Upper lobe of left lung (tissue), 6 donors: ENCODE data around the gene SETD2. TPM values are rescaled to one million over a fixed set of nuclear protein-coding genes. Genes with fewer than 3 reads are reported as not detected.
"Not testable (repeated sequence)": the region's sequence is repeated elsewhere in the genome, so short reads cannot be mapped to it uniquely, and the experiment has no call there.

Source experiments
- ATAC-seq, 2 donors: fragments of 200-7000 bp; cut with Tn5 transposase; one replicate each; pipeline ENCODE4 v1.9.1; 2022; ENCODE audit warnings: mild to moderate bottlenecking in 2 of 2, moderate library complexity in 2 of 2; ENCODE audit not compliant: low FRiP score in 2 of 2
- DNase-seq, 2 donors: peaks; one replicate each; pipeline ENCODE4 v3.0.0-alpha.2; 2019 to 2020
- H3K27ac ChIP-seq, 4 donors: fragments of 200-600 bp; sonication (generic); one replicate each; pipeline ENCODE4 v1.5.1; 2016 to 2019
- H3K27me3 ChIP-seq, 4 donors: fragments of 200-600 bp; sonication (generic); one replicate each; pipeline ENCODE4 v1.5.1; 2017 to 2019
- H3K36me3 ChIP-seq, 4 donors: fragments of 200-600 bp; sonication (generic); one replicate each; pipeline ENCODE4 v1.5.1; 2016 to 2019
- H3K4me1 ChIP-seq, 4 donors: fragments of 200-600 bp; sonication (generic); one replicate each; pipeline ENCODE4 v1.5.1; 2018 to 2019
- H3K4me3 ChIP-seq, 4 donors: fragments of 200-600 bp; sonication (generic); one replicate each; pipeline ENCODE4 v1.5.1; 2017 to 2019; ENCODE audit warnings: mild to moderate bottlenecking in 2 of 4, moderate library complexity in 1 of 4
- H3K9me3 ChIP-seq, 4 donors: fragments of 200-600 bp; sonication (generic); one replicate each; pipeline ENCODE4 v1.5.1; 2018 to 2019
- CTCF ChIP-seq, 6 experiments: fragments of 450-650 bp in 4 of 6; fragments of 200-600 bp in 2 of 6; sonication (generic) in 2 of 6; IDR thresholded peaks; one replicate each; pipeline ENCODE4 v1.5.1; 2016 to 2019; ENCODE audit warnings: antibody characterized with exemption in 6 of 6
- EP300 ChIP-seq, 4 donors: sonication (generic); formaldehyde crosslinking; IDR thresholded peaks; one replicate each; pipeline ENCODE4 v1.5.1; 2017; ENCODE audit warnings: antibody characterized with exemption in 4 of 4, control low read depth in 2 of 4
- POLR2A ChIP-seq, 4 donors: fragments of 450-650 bp; IDR thresholded peaks; one replicate each; pipeline ENCODE4 v1.5.1; 2016 to 2017; ENCODE audit warnings: antibody characterized with exemption in 4 of 4, mild to moderate bottlenecking in 2 of 4
- POLR2AphosphoS5 ChIP-seq, 2 donors: sonication (generic); formaldehyde crosslinking; IDR thresholded peaks; one replicate each; pipeline ENCODE4 v1.5.1; 2017; ENCODE audit warnings: antibody characterized with exemption in 2 of 2
- WGBS, 2 donors: methylation state at CpG; one replicate each; pipeline ENCODE4 v1.1.5; 2017 to 2018; 5-methylcytosine and 5-hydroxymethylcytosine counted together
- total RNA-seq, 6 donors: library from RNA; depleted of rRNA in 4 of 6; stranded (reverse); fragments of >200 nt in 4 of 6; gene quantifications; one replicate each; pipeline versions ENCODE4 v1.1.0 to v1.2.1, GENCODE V29; 2016 to 2021
- donor health status: DM: no; HTN: no; CAD: no; lungs with moderate emphysema.
- donor health status: DM: no; HTN: yes; CAD: no; lungs with severe emphysema.

The SETD2 gene
- total RNA-seq, 6 donors from 2014 or later = 33.8 to 111 (median 53.5) TPM

GRCh38 chr3:47186285-47186684 lies 22.4 kb upstream of the SETD2 start:
- DNase-seq (no peak), ATAC-seq (no peak)
- no peaks in the 10 kb centered on the region for H3K27me3 ChIP-seq
- no peak overlapping the region for H3K27ac ChIP-seq
- WGBS, 2 donors = 85 to 86% methylated on average over 2 of the region's 2 CpGs
- H3K4me3 ChIP-seq = no peak overlapping the region
- no peaks in the 10 kb centered on the region for H3K4me1 ChIP-seq
- H3K36me3 ChIP-seq = no peaks in the 10 kb centered on the region
- no peaks in the 10 kb centered on the region for H3K9me3 ChIP-seq
- TF ChIP-seq POLR2A (IDR thresholded peaks at IDR 0.05) (no peak), CTCF (IDR thresholded peaks at IDR 0.05) (no peak), EP300 (IDR thresholded peaks at IDR 0.05) (no peak), POLR2AphosphoS5 (IDR thresholded peaks at IDR 0.05) (no peak)

GRCh38 chr3:47181685-47182084 lies 17.8 kb upstream of the SETD2 start:
- not testable (repeated sequence) for H3K9me3 ChIP-seq, H3K4me1 ChIP-seq, ATAC-seq, H3K4me3 ChIP-seq, H3K27ac ChIP-seq, H3K36me3 ChIP-seq, H3K27me3 ChIP-seq, DNase-seq
- 87 to 94% methylated on average over 4 of the region's 4 CpGs for WGBS, 2 donors

- H3K9me3 ChIP-seq, H3K4me1 ChIP-seq, DNase-seq, H3K27ac ChIP-seq, H3K36me3 ChIP-seq, H3K4me3 ChIP-seq, ATAC-seq, H3K27me3 ChIP-seq: not testable (repeated sequence)
- WGBS, 2 donors = 90 to 91% methylated on average over 12 of the region's 12 CpGs
Observed at GRCh38 chr3:47180011-47180410, 16.1 kb upstream of the SETD2 start.

GRCh38 chr3:47176582-47176981 lies 12.7 kb upstream of the SETD2 start:
- no peak for ATAC-seq

GRCh38 chr3:47163169-47164006 lies 525 bp downstream of the SETD2 start:
- Histone ChIP-seq H3K36me3 (no peaks in the 10 kb centered on the region), H3K4me1 (peaks cover 42 to 54% (median 46%) of the 10 kb centered on the region in 4 donors), H3K27ac (peak overlapping the region; percentile 94 to 99 (median 97)), H3K27me3 (no peaks in the 10 kb centered on the region), H3K9me3 (no peaks in the 10 kb centered on the region), H3K4me3 (peak overlapping the region; percentile 68 to 94 (median 82))
- TF ChIP-seq POLR2A (IDR thresholded peaks at IDR 0.05) = no peak
- TF ChIP-seq POLR2AphosphoS5 (IDR thresholded peaks at IDR 0.05) = peak in 1 of 2 donors; percentile 16
- no peak for TF ChIP-seq CTCF (IDR thresholded peaks at IDR 0.05)
- no peak for TF ChIP-seq EP300 (IDR thresholded peaks at IDR 0.05)
- peak; percentile 42 to 92 for DNase-seq
- peak; percentile 11 to 67 for ATAC-seq
- 0 to 1% methylated on average over 23 to 38 of the region's 106 CpGs for WGBS, 2 donors

More at GRCh38 chr3:47176582-47176981, 12.7 kb upstream of the SETD2 start:
- Histone ChIP-seq H3K4me1 (no peaks in the 10 kb centered on the region), H3K9me3 (no peaks in the 10 kb centered on the region), H3K27ac (no peak overlapping the region), H3K36me3 (peaks cover 0 to 3% (median 0%) of the 10 kb centered on the region in 4 donors), H3K27me3 (no peaks in the 10 kb centered on the region), H3K4me3 (no peak overlapping the region)
- WGBS, 2 donors = 97 to 99% methylated on average over 5 of the region's 5 CpGs
- TF ChIP-seq EP300 (IDR thresholded peaks at IDR 0.05) = no peak
- TF ChIP-seq POLR2A (IDR thresholded peaks at IDR 0.05) = no peak
- TF ChIP-seq POLR2AphosphoS5 (IDR thresholded peaks at IDR 0.05) = no peak
- TF ChIP-seq CTCF (IDR thresholded peaks at IDR 0.05) = no peak
- DNase-seq = no peak
